ENCODE data around the gene ABCC2.

ABCC2 gene

GRCh38 chr10:99796928-99797327 is 14.5 kb downstream of the ABCC2 start:
- no peak overlapping the region for H3K4me3 ChIP-seq (ENCODE audit: low read depth, low read length)
- TF ChIP-seq CTCF (IDR thresholded peaks at IDR 0.05; ENCODE audit: low read depth, low read length): no peak
- DNase-seq (ENCODE audit: low read depth): no peak

GRCh38 chr10:99798031-99798430 is 15.6 kb downstream of the ABCC2 start:
- TF ChIP-seq MAX (IDR thresholded peaks at IDR 0.05; ENCODE audit: low read depth, low read length): no peak
- no peak for TF ChIP-seq MYC (IDR thresholded peaks at IDR 0.05; ENCODE audit: low read depth, low read length)
- no peak for TF ChIP-seq POLR2A (IDR thresholded peaks at IDR 0.05; ENCODE audit: extremely low read depth, insufficient read length)
- no peak for TF ChIP-seq CTCF (IDR thresholded peaks at IDR 0.05; ENCODE audit: low read depth, low read length)
- DNase-seq (ENCODE audit: low read depth): no peak
- H3K4me3 ChIP-seq (ENCODE audit: low read depth, low read length): no peak overlapping the region

GRCh38 chr10:99798920-99799319 is 16.5 kb downstream of the ABCC2 start:
- H3K4me3 ChIP-seq (ENCODE audit: low read depth, low read length): no peak overlapping the region
- no peak for TF ChIP-seq CTCF (IDR thresholded peaks at IDR 0.05; ENCODE audit: low read depth, low read length)
- TF ChIP-seq MYC (IDR thresholded peaks at IDR 0.05; ENCODE audit: low read depth, low read length): no peak
- no peak for TF ChIP-seq MAX (IDR thresholded peaks at IDR 0.05; ENCODE audit: low read depth, low read length)
- TF ChIP-seq POLR2A (IDR thresholded peaks at IDR 0.05; ENCODE audit: extremely low read depth, insufficient read length): no peak
- no peak for DNase-seq (ENCODE audit: low read depth)

GRCh38 chr10:99799613-99800012 is 17.2 kb downstream of the ABCC2 start:
- H3K4me3 ChIP-seq (ENCODE audit: low read depth, low read length): no peak overlapping the region
- TF ChIP-seq MYC (IDR thresholded peaks at IDR 0.05; ENCODE audit: low read depth, low read length) (no peak), MAX (IDR thresholded peaks at IDR 0.05; ENCODE audit: low read depth, low read length) (no peak), CTCF (IDR thresholded peaks at IDR 0.05; ENCODE audit: low read depth, low read length) (no peak), POLR2A (IDR thresholded peaks at IDR 0.05; ENCODE audit: extremely low read depth, insufficient read length) (no peak)
- DNase-seq (ENCODE audit: low read depth): no peak

- DNase-seq (ENCODE audit: low read depth): no peak
- no peak for TF ChIP-seq CTCF (IDR thresholded peaks at IDR 0.05; ENCODE audit: low read depth, low read length)
- TF ChIP-seq MAX (IDR thresholded peaks at IDR 0.05; ENCODE audit: low read depth, low read length): no peak
- TF ChIP-seq POLR2A (IDR thresholded peaks at IDR 0.05; ENCODE audit: extremely low read depth, insufficient read length): no peak
- no peak for TF ChIP-seq MYC (IDR thresholded peaks at IDR 0.05; ENCODE audit: low read depth, low read length)
- no peak overlapping the region for H3K4me3 ChIP-seq (ENCODE audit: low read depth, low read length)
These were observed 22.0 kb downstream of the ABCC2 start for GRCh38 chr10:99804471-99804870.

- no peak for TF ChIP-seq POLR2A (IDR thresholded peaks at IDR 0.05; ENCODE audit: extremely low read depth, insufficient read length)
- TF ChIP-seq CTCF (IDR thresholded peaks at IDR 0.05; ENCODE audit: low read depth, low read length): no peak
- no peak for TF ChIP-seq MAX (IDR thresholded peaks at IDR 0.05; ENCODE audit: low read depth, low read length)
- no peak for TF ChIP-seq MYC (IDR thresholded peaks at IDR 0.05; ENCODE audit: low read depth, low read length)
- no peak overlapping the region for H3K4me3 ChIP-seq (ENCODE audit: low read depth, low read length)
- no peak for DNase-seq (ENCODE audit: low read depth)
These were observed 22.8 kb downstream of the ABCC2 start for GRCh38 chr10:99805190-99805589.
